GM12878 (cell line): ENCODE results near the gene STX8. TPM values are rescaled to one million over a fixed set of nuclear protein-coding genes. Genes with fewer than 3 reads are reported as not detected.

ENCODE experiments used
- ATAC-seq: fragments of 200-7000 bp; cut with Tn5 transposase; 3 replicates; pipeline ENCODE4 v1.9.1; 2020; ENCODE audit warnings: mild to moderate bottlenecking, moderate library complexity
- BruUV-seq: library from RNA; stranded (reverse); fragments of 400-500 nt; replicated peaks from 2 replicates; lab custom pipeline; 2021; lab: Mats Ljungman, UMichigan
- CTCF ChIA-PET: fragments of 300-600 bp; sonication (Branson Sonifier 250); formaldehyde crosslinking; extraction: SDS; loops from one replicate; lab custom pipeline; 2021; ENCODE audit warnings: inconsistent platforms; lab: Yijun Ruan, JAX
- POLR2A ChIA-PET: fragments of 350-600 bp; formaldehyde crosslinking; extraction: SDS; loops from one replicate; lab custom pipeline; 2021; ENCODE audit warnings: inconsistent platforms; lab: Charles Lee
- RAD21 ChIA-PET: fragments of 300-600 bp; sonication (Branson Sonifier 250); formaldehyde crosslinking; loops from one replicate; lab custom pipeline; 2023; ENCODE audit warnings: antibody characterized with exemption; ENCODE audit not compliant: unreplicated experiment; lab: Charles Lee
- SMC1A ChIA-PET: fragments of 300-600 bp; sonication (Branson Sonifier 250); formaldehyde crosslinking; loops from one replicate; lab custom pipeline; 2023; ENCODE audit not compliant: unreplicated experiment, uncharacterized antibody; lab: Charles Lee
- DNase-seq: peaks from one replicate; pipeline ENCODE4 v3.0.0-alpha.2; 2011; ENCODE audit warnings: low read depth, low spot score
- FAIRE-seq: peaks from 3 replicates; lab custom pipeline; 2011; peaks lifted over from hg19 to GRCh38; lab: Jason Lieb, UNC
- H2AFZ ChIP-seq: 2 replicates; pipeline ENCODE4 v1.6.0; 2011; ENCODE audit warnings: low read depth, low read length, control low read depth; ENCODE audit not compliant: control insufficient read depth
- H3K27ac ChIP-seq: 2 replicates; pipeline ENCODE4 v1.5.1; 2011; ENCODE audit warnings: control low read depth; ENCODE audit not compliant: control insufficient read depth, insufficient read depth
- H3K27me3 ChIP-seq, 2 experiments: replicated peaks in 1 of 2; 2 replicates each; pipeline versions ENCODE4 v1.6.0 to v1.6.1; 2011; ENCODE audit warnings: low read length in 1 of 2; ENCODE audit not compliant: control insufficient read depth in 2 of 2, insufficient read depth in 2 of 2
- H3K36me3 ChIP-seq, 2 experiments: 2 replicates each; pipeline ENCODE4 v1.5.1; 2011; ENCODE audit warnings: low read length in 1 of 2; ENCODE audit not compliant: control insufficient read depth in 2 of 2, insufficient read depth in 2 of 2
- H3K4me1 ChIP-seq: 2 replicates; pipeline ENCODE4 v1.6.1; 2011; ENCODE audit warnings: mild to moderate bottlenecking, low read length, moderate library complexity, mixed read lengths; ENCODE audit not compliant: control insufficient read depth, insufficient read depth
- H3K4me2 ChIP-seq: 2 replicates; pipeline ENCODE4 v1.6.0; 2011; ENCODE audit warnings: control low read depth; ENCODE audit not compliant: control insufficient read depth, insufficient read depth
- H3K4me3 ChIP-seq: fragments of 200-600 bp; sonication (generic); 2 replicates; pipeline ENCODE4 v1.5.1; 2016
- H3K79me2 ChIP-seq: 2 replicates; pipeline ENCODE4 v1.6.0; 2011; ENCODE audit warnings: low read length; ENCODE audit not compliant: control insufficient read depth, insufficient read depth
- H3K9ac ChIP-seq: 2 replicates; pipeline ENCODE4 v1.8.0; 2011; ENCODE audit warnings: low read length, control low read depth, mixed read lengths; ENCODE audit not compliant: control insufficient read depth, insufficient read depth
- H3K9me3 ChIP-seq: replicated peaks from 3 replicates; pipeline ENCODE4 v1.5.1; 2011; ENCODE audit warnings: mild to moderate bottlenecking, low read length; ENCODE audit not compliant: control insufficient read depth, insufficient read depth
- H4K20me1 ChIP-seq: 2 replicates; pipeline ENCODE4 v1.6.0; 2011; ENCODE audit not compliant: control insufficient read depth, insufficient read depth
- CTCF ChIP-seq, 3 experiments: IDR thresholded peaks in 2 of 3; conservative IDR thresholded peaks in 1 of 3; 2 replicates each; pipeline ENCODE4 v1.5.1; 2011; ENCODE audit warnings: low read depth in 3 of 3, low read length in 3 of 3, mild to moderate bottlenecking in 3 of 3, control low read depth in 2 of 3, moderate library complexity in 2 of 3, inconsistent platforms in 1 of 3, mixed read lengths in 1 of 3; ENCODE audit not compliant: control insufficient read depth in 2 of 3, insufficient read depth in 1 of 3; ENCODE audit errors: extremely low read depth in 1 of 3
- GATAD2B ChIP-seq: fragments of 450-650 bp; conservative IDR thresholded peaks from 2 replicates; pipeline ENCODE4 v1.6.1; 2017; ENCODE audit warnings: low read depth, mild to moderate bottlenecking, moderate library complexity
- IKZF1 ChIP-seq: fragments of 450-650 bp; conservative IDR thresholded peaks from 2 replicates; pipeline ENCODE4 v1.6.1; 2017; ENCODE audit warnings: antibody characterized with exemption, mild to moderate bottlenecking
- IKZF2 ChIP-seq, 2 experiments: fragments of 450-650 bp; IDR thresholded peaks; 2 replicates each; pipeline ENCODE4 v1.6.1; 2017; ENCODE audit warnings: mild to moderate bottlenecking in 2 of 2, moderate library complexity in 2 of 2
- IRF5 ChIP-seq: fragments of 450-650 bp; IDR thresholded peaks from 2 replicates; pipeline ENCODE4 v1.6.1; 2017; ENCODE audit warnings: borderline replicate concordance
- JUNB ChIP-seq: IDR thresholded peaks from 2 replicates; pipeline ENCODE4 v1.6.1; 2016; ENCODE audit warnings: antibody characterized with exemption, mild to moderate bottlenecking
- MAX ChIP-seq: IDR thresholded peaks from 2 replicates; pipeline ENCODE4 v1.6.1; 2012; ENCODE audit warnings: low read depth, low read length, improper control_type of control experiment
- MEF2A ChIP-seq: IDR thresholded peaks from 2 replicates; pipeline ENCODE4 v1.6.1; 2011; ENCODE audit warnings: low read depth, mild to moderate bottlenecking, low read length, moderate library complexity; ENCODE audit not compliant: insufficient read depth
- MTA2 ChIP-seq: fragments of 450-650 bp; IDR thresholded peaks from 2 replicates; pipeline ENCODE4 v1.6.1; 2016; ENCODE audit warnings: low read depth, mild to moderate bottlenecking, moderate library complexity
- MYB ChIP-seq: fragments of 150-350 bp; IDR thresholded peaks from 2 replicates; pipeline ENCODE4 v1.6.1; 2014; ENCODE audit warnings: mild to moderate bottlenecking, low read depth, low read length, borderline replicate concordance
- NFIC ChIP-seq: IDR thresholded peaks from 2 replicates; pipeline ENCODE4 v1.6.1; 2012; ENCODE audit warnings: low read depth, mild to moderate bottlenecking, inconsistent platforms, low read length, moderate library complexity
- NFYA ChIP-seq: IDR thresholded peaks from 2 replicates; pipeline ENCODE4 v1.6.1; 2011; ENCODE audit warnings: low read depth, mild to moderate bottlenecking, low read length, improper control_type of control experiment, borderline replicate concordance
- POU2F2 ChIP-seq: IDR thresholded peaks from 3 replicates; pipeline ENCODE4 v1.6.1; 2011; ENCODE audit warnings: low read depth, mild to moderate bottlenecking, low read length, borderline replicate concordance
- RELB ChIP-seq: fragments of 450-650 bp; IDR thresholded peaks from 2 replicates; pipeline ENCODE4 v1.6.1; 2017; ENCODE audit warnings: low read depth, mild to moderate bottlenecking, moderate library complexity
- SIX5 ChIP-seq: IDR thresholded peaks from 2 replicates; pipeline ENCODE4 v1.6.1; 2011; ENCODE audit warnings: mild to moderate bottlenecking, low read depth, low read length, moderate library complexity; ENCODE audit not compliant: severe bottlenecking
- TARDBP ChIP-seq: IDR thresholded peaks from 2 replicates; pipeline ENCODE4 v1.6.1; 2016; ENCODE audit warnings: borderline replicate concordance
- ZNF207 ChIP-seq: fragments of 450-650 bp; IDR thresholded peaks from 2 replicates; pipeline ENCODE4 v1.6.1; 2014; ENCODE audit warnings: antibody characterized with exemption, mild to moderate bottlenecking, borderline replicate concordance
- WGBS: methylation state at CpG from one replicate; pipeline ENCODE4 v1.1.6; 2016; ENCODE audit warnings: low lambda C conversion rate; ENCODE audit not compliant: insufficient replicate concordance, insufficient coverage; ENCODE audit errors: missing lambda C conversion rate; 5-methylcytosine and 5-hydroxymethylcytosine counted together
- in situ Hi-C: fragments of 300-500 bp; cut with MboI; formaldehyde crosslinking; loops from 9 replicates; pipeline ENCODE4 v1.14.3; 2018; ENCODE audit warnings: mixed read lengths
- intact Hi-C: fragments of 100-400 bp; cut with micrococcal nuclease; formaldehyde crosslinking; loops from one replicate; pipeline ENCODE4 v1.14.2; 2022; ENCODE audit not compliant: unreplicated experiment
- polyA plus RNA-seq, 11 experiments: library from polyadenylated mRNA; depleted of rRNA in 4 of 11; unstranded in 6 of 11; stranded (reverse) in 5 of 11; fragments of >200 nt; fragmentation: Nextera tagmentation in 4 of 11; fragmentation: Illumina TruSeq in 1 of 11; extraction: Ambion mirVana in 4 of 11; extraction: Trizol in 1 of 11; gene quantifications; 1 replicate in 1 of 11; 2 replicates in 10 of 11; pipeline versions ENCODE4 v1.2.1 to v1.2.3, GENCODE V29; 2011 to 2016; ENCODE audit warnings: inconsistent platforms in 2 of 11, missing spikeins in 2 of 11, low read depth in 1 of 11
- total RNA-seq, 4 experiments: library from RNA; depleted of rRNA in 3 of 4; stranded (reverse); fragments of >200 nt in 3 of 4; fragmentation: Illumina TruSeq in 1 of 4; extraction: Trizol in 1 of 4; gene quantifications; 2 replicates each; pipeline versions ENCODE4 v1.2.1 to v1.2.3, GENCODE V29; 2013 to 2021

The STX8 gene
- total and polyA plus RNA-seq, 10 of the 15 experiments (the other 5 are each of a cell fraction or from before 2014, with no cell fraction given) = 47.9 to 151 (median 72.9) TPM

GRCh38 chr17:9240659-9241370, 334.8 kb downstream of the STX8 start:
- ChIA-PET POLR2A (no interaction called here), CTCF (interaction anchor here (0.6 kb wide), 1 partner anchor 49 kb away, joined by 3 read pairs; no protein-coding TSS in a partner anchor), RAD21 (interaction anchor here (0.6 kb wide), 1 partner anchor 113 kb away, joined by 5 read pairs; no protein-coding TSS in a partner anchor), SMC1A (no interaction called here)
- no peaks in the 10 kb centered on the region for H3K9me3 ChIP-seq
- ATAC-seq (no peak), FAIRE-seq (no peak), DNase-seq (no peak)
- no peak overlapping the region for H3K9ac ChIP-seq
- no peaks in the 10 kb centered on the region for H3K27me3 ChIP-seq
- no TSS peak for BruUV-seq
- no peaks in the 10 kb centered on the region for H4K20me1 ChIP-seq
- no peaks in the 10 kb centered on the region for H3K79me2 ChIP-seq
- no peak overlapping the region for H2AFZ ChIP-seq
- in situ Hi-C loops = no loop called here
- TF ChIP-seq MTA2 (no peak), ZNF207 (no peak), SIX5 (no peak), NFYA (no peak), MYB (no peak), NFIC (no peak), MAX (no peak), IRF5 (no peak), MEF2A (no peak), CTCF (IDR thresholded peaks at IDR 0.05 in 2 of 3, conservative IDR thresholded peaks at IDR 0.05 in 1 of 3; ENCODE audit: control insufficient read depth in 2 of 3, extremely low read depth in 1 of 3, insufficient read depth in 1 of 3, low read depth in 3 of 3, low read length in 3 of 3) (no peak), JUNB (no peak), GATAD2B (no peak), RELB (no peak), POU2F2 (no peak), IKZF2 (IDR thresholded peaks at IDR 0.05) (no peak), IKZF1 (no peak), TARDBP (no peak)
- H3K4me2 ChIP-seq = peak overlapping the region; percentile 77
- intact Hi-C loops = no loop called here
- WGBS = 73% methylated on average over 17 of the region's 17 CpGs
- H3K27ac ChIP-seq = no peak overlapping the region
- H3K36me3 ChIP-seq = no peaks in the 10 kb centered on the region
- no peak overlapping the region for H3K4me3 ChIP-seq
- peaks cover 8% of the 10 kb centered on the region; the same call in 1 of the 2 replicates for H3K4me1 ChIP-seq
